Measurements from ENCODE around the gene GIPC2.
"Not testable (repeated sequence)": the region's sequence is repeated elsewhere in the genome, so short reads cannot be mapped to it uniquely, and the experiment has no call there.

Gene GIPC2

DNA sequence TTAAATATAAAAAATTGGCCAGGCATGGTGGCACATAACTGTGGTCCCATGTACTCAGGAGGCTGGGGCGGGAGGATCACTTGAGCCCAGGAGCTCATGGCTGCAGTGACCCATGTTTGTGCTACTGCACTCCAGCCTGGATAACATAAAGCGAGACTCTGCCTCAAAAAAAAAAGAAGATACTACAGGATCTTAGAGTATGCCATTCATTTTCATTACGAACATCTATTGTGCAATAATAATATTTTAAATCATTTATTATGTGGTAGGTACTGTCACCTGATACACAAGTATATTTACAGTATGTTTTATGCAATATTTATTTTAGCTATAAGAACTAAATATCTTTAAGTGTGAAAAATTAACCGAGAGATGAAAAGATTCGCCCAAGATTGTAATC, 9.3 kb upstream of the GIPC2 start:
- DNase-seq (ENCODE audit: low read depth in 2 of 2): no peak

DNA sequence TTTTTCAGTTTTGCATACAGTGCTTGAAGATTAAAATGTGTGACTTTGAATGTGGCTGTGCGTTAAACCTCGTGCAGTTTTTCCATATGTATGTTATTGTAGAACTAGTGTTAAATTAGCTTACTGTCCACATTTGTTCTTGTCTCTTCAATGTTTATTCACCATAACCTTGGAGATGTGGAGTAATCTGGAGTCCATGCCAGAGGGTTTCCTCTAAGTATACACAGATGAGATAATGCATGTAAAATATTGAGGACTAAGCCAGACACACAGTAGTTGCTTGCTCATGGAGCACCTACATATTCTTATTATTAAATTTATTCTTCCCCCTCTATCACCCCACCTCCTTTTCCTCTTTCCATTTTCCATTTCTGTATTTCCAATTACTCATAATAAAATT, 7.7 kb upstream of the GIPC2 start:
- DNase-seq (ENCODE audit: low read depth in 2 of 2): no peak

DNA sequence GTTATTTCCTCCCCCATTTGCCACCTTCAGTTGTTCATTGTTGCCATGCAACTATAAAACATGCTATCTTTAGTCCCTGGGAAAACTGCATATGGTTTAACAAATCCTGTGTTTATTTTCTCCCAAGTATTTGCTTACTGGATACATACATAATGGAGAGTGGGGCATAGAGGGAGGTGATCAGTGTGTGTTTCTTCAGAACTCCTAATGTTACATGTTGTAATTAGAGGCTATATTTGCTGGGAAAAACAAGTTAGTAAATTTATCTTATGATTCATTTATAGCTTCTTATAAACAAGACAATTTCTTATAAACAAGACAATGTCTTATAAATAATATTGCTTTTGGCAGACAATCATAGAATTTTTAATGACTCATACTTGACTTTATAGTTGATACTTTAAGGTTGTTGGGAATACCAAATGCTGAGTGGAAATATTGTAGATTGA, 7.3 kb upstream of the GIPC2 start:
- no peak for DNase-seq (ENCODE audit: low read depth in 2 of 2)

DNA sequence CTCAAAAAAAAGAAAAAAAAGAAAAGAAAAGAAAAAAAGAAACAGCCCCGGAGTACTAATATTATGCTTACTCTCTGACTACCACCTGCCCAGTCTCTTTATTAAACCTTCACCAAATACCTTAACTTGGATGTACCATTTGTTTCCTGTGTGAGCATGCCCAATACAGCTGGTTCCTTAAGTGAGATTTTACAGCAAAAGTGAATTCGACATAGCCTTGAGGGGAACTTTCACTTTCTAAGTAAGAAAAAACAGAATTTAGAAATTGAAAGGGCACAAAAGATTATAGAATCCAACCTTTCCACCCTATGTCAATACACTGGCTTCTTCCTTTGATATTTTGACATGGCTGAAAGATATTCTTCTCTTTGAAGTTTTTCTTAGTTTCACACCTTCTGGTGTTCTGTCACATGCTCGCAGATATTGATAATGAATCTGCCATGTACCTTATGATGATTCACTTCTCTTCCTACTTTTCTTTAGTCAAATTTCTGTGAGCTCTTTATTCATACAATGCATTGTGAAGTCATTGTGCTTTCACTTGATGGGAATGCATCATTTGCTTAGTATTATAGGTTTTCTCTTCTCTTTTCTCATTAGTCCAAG, 5.2 kb upstream of the GIPC2 start:
- no peak for DNase-seq (ENCODE audit: low read depth in 2 of 2)

DNA sequence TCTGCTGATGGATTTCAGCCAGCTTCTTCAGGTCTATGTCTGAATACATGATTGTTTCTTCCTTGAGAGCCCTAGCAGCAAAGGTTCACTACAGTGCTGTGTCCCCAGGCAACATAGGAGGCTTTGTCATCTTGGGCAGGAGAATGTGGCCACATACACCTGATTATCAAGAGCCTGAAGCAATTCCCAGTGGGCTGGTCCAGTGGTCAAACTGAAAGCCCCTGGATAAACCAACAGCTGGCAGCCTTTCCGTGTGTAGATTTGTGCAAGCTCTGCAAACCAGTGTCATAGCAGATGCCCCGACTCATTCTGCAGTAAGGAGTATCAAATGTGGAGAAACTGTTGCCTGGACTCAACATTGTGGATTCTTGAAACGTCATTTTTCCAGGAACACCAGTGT, 2.3 kb upstream of the GIPC2 start:
- DNase-seq (ENCODE audit: low read depth in 2 of 2): no peak

DNA sequence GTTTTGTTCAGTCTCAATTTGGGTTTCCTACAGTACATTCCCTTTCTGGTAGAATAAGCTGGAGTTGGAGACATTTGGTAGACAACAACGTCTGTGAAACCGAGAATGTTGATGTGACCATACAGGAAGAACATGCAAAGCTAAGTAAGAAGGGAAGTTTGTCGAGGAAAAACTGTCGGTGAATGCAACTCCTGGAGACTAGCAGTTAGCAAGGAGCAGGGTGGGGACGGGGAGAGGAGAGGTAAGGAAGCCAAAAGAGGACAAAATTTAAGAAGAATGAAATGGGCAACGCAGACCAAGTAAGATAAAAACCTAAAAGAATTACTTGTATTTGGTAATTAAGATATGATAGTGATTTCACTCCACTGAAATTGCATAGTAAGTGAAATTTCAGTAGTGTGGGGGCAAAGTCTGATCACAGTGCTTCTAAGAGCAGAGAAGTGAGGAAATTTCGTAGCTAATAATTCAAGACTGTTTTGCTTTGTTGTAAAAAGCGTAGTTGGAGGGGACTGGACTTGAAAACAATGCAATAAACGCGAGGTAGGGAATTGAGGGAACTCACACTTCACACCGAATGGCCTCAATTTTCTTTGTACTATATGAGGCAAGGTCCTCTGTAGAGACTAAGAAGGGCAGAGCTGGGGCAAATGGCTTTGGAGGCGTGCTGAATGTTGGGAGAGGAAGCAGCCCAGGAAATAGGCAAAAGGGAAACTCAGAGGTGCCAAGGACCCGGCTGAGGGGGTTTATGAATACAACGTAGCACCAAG, 787 bp upstream of the GIPC2 start:
- no peak for DNase-seq (ENCODE audit: low read depth in 2 of 2)

DNA sequence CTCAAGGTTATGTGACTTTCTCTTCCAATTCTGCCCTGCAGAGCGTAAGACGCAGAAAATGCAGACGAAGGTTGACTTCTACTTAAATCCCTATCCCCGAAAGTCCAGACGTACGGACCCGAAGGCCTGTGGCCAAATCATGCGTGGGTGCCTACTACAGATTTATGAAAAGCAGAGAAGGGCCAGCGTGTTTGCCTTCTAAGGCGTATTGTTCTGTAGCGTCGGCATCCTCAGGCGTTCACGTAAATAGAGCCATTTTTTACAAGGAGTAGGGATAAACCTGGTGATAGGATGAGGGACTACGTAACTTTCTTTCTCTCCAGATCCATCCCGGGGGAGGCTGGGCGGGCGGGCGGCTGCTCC, 222 bp upstream of the GIPC2 start:
- DNase-seq (ENCODE audit: low read depth in 2 of 2): no peak

DNA sequence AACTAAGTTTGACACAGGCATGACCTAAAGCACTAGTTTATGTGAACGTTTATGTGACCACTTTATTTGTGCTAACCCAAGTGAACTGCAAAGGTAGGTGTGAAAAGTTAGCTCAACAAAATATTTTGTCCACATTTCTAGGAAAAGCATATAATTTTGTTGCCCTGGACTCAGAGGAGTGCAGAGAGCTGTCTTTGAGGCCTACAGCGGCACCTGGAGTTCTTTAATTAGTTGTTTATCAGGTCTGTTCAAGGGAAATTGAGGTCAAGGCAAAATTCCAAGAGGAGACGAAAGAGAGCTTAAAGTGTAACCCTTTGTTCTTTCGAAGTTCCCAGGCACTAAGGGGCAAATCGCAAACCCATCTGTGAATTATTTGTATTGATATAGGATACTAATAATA, 1.3 kb downstream of the GIPC2 start:
- no peak for DNase-seq (ENCODE audit: low read depth in 2 of 2)

DNA sequence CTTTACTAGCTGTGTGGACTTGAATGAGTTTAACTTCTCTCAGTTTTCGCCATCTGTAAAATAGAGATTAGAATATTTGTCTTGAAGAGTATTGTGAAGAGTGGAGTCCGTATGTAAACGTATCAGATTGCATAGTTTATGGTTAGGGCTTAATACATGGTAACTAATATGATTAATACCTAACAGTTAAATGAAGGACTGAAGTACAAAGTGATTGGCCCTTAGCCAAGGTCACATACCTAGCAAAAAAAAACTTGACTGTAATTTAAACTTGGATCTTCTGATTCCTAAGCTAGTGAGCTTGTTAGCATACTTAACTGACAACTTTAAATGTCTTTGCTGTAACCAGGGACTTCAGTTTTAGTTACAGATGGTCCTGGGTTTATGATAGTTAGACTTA, 1.9 kb downstream of the GIPC2 start:
- no peak for DNase-seq (ENCODE audit: low read depth in 2 of 2)

DNA sequence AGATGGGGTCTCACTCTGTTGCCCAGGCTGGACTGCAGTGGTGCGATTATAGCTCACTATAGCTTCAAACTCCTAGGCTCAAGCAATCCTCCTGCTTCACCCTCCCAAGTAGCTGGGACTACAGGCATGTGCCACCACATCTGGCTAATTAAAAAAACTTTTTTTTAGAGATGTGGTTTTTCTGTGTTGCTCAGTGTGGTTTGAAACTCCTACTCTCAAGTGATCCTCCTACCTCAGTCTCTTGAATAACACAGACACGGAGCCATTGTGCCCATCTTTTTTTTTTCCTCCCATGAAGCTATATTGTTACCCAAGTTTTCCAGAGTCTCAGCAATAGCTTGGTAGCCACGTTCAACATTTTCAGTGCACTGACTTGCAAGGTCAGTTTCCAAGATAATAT, 2.7 kb downstream of the GIPC2 start:
- no peak for DNase-seq (ENCODE audit: low read depth in 2 of 2)

DNA sequence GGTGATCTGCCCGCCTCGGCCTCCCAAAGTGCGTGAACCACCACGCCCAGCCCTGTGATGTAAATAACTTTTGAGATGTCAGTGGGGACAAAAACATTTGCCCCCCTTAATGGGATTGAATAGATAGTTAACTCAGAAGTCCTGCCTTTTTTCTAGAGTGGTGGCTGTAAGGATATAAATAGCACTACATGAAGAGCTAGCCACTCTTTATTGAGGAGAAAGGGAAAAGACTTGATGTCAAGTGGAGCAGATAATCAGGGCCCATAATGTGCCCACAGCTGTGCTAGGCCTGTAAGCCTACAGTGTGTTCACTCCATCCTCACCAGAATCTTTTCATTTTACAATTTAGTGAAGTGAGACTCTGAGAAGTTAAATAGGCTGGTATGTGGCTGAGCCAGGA, 3.6 kb downstream of the GIPC2 start:
- DNase-seq (ENCODE audit: low read depth in 2 of 2): no peak

DNA sequence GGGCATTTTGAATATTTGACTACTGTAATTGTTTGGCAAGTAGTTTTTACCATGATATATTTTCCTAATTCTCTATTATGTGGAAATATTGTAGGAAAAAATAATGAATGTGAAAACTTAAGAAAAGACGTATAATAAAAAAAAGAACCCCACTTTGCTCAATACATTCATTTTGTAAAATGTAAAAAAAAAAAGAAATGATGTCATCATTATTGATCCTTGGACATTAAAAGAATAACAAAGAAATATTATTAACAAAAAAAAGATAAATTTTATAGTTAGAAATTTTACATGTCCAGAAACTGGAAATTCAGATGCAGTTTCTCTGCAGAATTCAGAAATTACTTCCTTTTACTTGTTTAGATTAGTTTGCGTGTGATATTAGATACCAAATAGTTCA, 5.2 kb downstream of the GIPC2 start:
- no peak for DNase-seq (ENCODE audit: low read depth in 2 of 2)

DNA sequence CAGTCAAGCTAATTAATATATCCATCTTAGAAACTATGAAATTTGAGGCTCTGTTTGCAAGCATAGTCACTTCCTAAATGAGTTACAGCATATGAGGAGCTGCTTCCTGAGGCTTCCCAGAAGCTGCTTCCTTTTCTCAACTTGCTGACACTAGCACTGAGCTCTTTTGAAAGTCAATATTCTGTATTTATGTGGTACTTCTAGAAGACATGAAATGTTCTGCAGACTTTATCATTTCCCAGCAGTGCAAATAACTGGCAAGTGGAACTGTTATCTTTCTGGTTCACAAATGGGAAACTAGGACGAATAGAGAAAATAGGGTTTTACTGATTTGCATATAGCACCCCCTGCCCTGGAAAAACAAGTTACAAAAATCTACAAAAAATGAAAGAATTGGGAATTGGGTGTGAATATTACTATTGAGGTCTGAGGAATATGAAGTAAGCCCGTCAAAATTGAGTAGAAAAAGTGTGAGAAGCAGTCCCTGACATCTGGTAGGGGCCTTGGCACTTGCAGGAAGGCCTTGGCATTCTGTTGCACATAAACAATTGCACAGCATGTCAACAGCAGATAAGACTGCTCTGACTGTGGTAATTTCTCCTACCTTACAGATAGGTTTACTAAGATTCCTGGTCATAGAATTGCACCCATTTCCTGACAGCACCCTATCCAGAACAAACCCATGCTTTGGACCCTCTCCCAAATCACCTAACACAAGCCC, 7.1 kb downstream of the GIPC2 start:
- DNase-seq (ENCODE audit: low read depth in 2 of 2): no peak

DNA sequence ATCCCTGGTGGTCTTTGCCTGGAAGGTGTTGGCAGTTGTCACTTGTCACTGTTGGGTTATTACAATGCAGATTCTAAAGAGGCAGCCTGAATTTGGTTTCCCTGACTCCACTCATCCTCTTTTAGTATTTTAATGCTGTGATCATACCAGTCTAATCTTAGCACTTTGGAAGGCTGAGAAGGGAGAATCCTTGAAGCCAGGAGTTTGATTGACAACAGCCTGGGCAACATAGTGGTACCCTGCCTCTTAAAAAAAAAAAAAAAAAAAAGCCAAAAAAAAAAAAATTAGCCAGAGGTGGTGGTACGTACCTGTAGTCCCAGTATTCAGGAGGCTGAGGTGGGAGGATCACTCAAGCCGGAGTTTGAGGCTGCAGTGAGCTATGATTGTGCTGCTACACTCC, 7.7 kb downstream of the GIPC2 start:
- no peak for DNase-seq (ENCODE audit: low read depth in 2 of 2)

DNA sequence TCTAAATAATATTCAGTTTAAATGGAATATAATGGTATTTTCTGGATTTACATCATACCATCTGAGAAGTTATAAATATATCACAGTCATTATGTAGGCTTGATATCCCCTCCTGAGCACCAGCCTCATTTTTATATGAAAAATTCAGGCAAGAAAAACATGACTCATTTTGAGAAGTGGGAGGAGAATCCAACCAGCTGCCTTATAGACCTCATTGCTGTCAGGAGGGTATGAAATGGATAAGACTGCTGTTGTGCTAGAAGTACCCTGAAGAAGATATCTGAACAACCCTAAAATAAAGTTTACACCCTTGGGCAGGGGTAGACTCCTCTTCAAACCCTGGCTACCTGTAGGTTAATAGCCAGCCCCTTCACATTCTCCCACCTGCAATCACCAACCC, 8.8 kb downstream of the GIPC2 start:
- DNase-seq (ENCODE audit: low read depth in 2 of 2): no peak

DNA sequence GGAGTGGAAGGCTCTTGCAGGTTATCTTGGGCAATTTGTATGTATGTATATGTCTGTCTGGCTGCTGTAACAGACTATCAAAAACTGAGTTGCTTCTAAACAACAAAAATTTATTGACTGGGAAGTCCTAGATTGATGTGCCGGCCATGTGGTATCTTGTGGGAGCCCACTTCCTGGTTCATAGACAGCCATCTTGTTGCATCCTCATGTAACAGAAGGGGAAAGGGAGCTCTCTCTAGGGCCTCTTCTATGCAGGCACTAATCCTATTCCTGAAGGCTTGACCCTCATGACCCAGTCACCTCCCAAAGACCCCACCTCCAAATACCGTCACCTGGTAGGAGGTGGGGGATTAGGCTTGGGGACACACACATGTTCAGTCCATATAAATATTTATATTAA, 9.2 kb downstream of the GIPC2 start:
- no peak for DNase-seq (ENCODE audit: low read depth in 2 of 2)

DNA sequence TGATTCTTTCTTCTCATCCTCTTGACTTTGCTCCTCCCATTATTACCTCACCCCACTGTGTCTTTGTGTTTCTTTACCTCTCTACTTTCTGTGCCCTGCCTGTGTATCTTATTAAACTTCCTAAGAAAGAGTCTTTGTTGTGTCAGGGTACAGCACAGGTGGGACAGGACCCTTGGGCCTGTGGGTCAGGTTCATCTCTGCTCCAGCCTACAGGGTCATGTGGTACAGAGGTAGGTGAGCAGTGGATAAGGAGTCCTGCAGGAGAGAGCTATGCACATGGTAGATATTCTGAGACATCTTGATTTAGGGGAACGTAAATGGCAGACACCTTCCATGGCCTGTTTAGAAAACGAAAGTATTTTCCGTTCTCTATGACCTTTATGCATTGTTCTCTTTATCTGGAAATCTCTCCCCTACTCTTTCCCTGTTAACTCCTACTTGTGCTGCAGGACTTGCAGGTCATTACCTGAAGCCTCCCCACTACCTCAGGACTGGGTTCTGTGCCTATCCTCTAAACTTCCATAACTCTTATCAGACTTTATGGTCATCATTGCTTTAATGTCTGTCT, 9.9 kb downstream of the GIPC2 start:
- DNase-seq (ENCODE audit: low read depth in 2 of 2): no peak

DNA sequence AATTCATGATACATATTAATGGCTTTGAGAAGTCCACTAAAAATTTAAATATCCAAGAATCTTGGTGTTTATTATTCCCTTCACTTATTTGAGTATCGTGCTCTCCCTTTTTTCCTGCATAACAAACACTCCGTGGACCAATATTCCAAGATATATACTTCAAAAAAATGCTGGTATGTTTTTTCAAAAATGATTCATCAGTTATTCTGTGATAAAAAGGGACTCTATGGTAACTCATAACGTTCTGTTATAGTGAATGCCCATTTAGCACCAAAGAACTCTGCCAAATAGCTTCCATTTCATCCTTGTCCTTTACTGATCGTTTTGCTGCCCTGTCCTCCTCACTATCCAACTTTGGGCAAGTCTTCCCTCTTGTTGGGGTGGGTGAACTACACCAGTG, 12.9 kb downstream of the GIPC2 start:
- no peak for DNase-seq (ENCODE audit: low read depth in 2 of 2)

DNA sequence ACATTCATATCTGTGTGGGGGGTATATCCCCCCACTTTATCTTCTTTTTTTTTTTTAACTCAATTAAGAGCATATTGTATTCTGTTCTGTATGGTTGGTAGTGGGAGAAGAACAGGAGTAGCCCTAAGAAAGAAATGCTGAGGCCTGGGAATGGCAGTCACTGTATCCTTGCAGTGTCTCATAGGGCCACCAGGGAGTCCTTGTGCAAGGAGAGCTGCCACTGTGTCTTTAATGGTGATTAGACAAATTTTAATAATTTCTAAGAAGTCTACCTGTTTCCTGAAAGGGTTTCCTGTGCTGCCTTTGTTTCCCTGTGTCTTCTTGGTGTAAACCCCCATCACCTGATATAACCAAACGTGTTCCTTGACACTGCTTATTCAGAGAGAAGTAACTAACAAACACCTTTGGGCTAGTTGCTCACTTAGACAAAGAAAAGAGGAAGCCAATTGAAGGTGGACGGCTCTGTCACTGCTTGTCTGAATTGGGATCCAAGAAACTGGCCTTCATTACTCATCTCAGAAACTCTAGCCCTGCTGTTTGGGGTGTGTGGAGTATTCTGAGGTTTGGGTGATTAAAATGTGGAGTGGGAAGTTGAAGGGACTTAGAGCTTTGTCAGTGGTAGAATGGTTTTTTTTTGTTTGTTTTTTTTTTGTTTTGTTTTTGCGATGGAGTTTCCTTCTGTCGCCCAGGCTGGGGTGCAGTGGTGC, 15.2 kb downstream of the GIPC2 start:
- DNase-seq (ENCODE audit: low read depth in 2 of 2): no peak

DNA sequence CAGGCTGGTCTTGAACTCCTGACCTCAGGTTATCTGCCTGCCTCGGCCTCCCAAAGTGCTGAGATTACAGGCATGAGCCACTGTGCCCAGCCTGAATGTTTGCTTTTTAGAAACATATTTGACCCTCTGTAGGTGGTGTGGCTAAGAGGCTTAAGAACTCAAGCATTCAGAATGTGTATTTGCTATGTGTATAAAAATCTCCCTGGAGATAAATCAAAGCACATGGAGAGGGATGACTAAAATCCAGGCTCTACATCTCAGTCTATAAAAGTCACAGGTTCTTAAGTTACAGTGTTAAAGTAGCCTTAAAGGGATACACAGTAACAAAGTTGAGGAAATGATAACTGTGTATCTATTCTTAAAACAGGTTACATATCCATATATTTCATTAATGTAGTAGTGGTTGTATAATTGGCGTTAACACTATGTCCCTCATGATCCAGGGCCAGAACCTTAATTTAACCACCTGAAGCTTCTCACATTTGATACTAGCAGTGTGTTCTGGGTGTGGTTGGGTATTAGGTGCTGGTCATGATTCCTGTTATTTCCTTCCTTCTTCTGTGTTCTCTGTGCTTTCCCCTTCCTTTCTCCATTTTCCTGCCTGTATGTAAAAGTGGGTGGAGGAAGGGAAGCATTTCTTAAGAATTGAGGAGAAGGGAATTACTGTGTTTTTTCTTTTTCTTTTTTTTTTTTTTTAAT, 16.2 kb downstream of the GIPC2 start:
- no peak for DNase-seq (ENCODE audit: low read depth in 2 of 2)

DNA sequence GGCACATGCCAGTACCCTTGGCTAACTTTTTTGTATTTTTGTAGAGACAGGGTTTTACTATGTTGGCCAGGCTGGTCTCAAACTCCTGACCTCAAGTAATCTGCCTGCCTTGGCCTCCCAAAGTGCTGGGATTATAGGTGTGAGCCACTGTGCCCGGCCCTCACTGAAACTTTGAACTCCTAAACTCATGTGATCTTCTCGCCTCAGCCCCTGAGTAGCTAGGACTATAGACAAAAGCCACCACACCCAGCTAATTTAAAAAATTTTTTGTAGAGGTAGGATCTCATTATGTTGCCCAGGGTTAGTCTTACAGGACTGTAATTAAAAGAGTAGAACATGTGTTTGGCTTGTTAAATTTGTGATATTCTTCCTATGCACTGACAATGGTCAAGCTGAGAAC, 19.1 kb downstream of the GIPC2 start:
- DNase-seq (ENCODE audit: low read depth in 2 of 2): not testable (repeated sequence)
